ENCODE measurements around the gene PCDHGA5.

DNA sequence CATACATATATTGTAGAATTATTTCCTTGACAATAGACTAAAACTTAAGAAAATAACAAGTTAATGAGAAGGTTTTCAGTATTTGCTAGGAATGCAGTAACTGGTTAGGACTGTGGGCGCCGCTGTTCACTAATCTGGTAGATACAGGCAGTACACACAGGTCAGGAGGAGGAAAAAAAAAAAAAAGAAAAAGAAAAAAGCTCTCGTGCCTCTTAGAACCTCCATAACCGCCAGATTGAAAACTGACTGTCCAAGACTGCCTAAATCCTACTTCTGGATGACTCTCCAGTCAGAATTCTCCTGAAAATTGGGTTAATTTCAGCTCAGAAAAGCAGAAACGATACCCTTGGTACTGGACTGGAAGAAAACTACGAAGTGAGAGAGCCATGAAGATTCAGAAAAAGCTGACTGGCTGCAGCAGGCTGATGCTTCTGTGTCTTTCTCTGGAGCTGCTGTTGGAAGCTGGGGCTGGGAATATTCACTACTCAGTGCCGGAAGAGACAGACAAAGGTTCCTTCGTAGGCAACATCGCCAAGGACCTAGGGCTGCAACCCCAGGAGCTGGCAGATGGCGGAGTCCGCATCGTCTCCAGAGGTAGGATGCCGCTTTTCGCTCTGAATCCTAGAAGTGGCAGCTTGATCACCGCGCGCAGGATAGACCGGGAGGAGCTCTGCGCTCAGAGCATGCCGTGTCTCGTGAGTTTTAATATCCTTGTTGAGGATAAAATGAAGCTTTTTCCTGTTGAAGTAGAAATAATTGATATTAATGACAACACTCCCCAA, 33.5 kb upstream of the PCDHGA5 start, which contains the start of gene PCDHGA1:
- TF ChIP-seq MYC (IDR thresholded peaks at IDR 0.05; ENCODE audit: low read depth, low read length) (no peak), POLR2A (IDR thresholded peaks at IDR 0.05; ENCODE audit: extremely low read depth, insufficient read length) (no peak), CTCF (IDR thresholded peaks at IDR 0.05; ENCODE audit: low read depth, low read length) (peak; percentile 23), MAX (IDR thresholded peaks at IDR 0.05; ENCODE audit: low read depth, low read length) (no peak)

Measured in NB4 (cell line).